ENCODE measurements around the gene PKD1L1. TPM values are rescaled to one million over a fixed set of nuclear protein-coding genes. Genes with fewer than 3 reads are reported as not detected.

PKD1L1 gene
- total RNA-seq, 1 experiment from 2014 or later: 0.17 TPM

DNA sequence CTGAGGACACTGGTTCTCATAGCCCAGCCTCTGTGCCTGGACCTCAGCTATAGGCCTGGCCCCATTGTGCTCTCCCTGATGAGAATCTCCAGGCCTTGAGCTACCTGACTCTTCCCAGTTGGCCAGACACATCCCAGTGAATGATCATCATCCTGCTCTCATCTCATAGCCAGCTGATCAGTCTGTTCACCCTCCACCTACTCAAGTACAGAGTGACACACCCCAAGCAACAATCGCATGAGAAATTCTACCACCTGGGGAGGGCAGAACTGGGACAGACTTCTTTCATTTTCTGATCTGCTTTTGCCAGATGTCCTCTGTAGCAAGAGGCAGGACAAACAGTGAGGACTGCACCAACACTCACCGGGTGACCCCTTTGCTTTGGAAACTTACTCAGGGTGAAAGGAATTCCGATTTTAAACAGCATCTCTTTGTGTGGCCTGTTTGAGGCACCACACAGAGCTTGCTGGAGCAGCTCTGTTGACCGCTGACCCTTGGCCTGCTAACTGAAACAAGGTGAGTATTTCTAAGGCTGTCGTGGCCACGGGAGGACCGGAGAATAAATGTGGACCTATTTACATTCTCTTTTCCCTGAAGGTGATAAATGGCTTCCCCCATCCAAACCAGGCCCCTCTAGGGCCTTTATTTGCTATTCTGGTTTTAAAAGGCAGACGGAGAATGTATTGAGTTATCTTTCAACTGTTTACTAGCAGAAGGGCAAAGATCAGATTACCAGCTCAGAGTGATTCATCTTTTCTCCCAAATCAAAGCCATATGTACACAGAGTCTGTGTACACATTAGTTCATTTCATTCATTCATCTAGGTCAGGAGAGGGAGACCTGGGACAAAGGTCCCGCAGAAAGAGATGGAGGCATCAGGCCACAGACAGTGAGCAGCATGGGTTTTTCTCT is 184.9 kb downstream of the PKD1L1 start:
- H3K27me3 Mint-ChIP-seq (ENCODE audit: low read depth): no peaks in the 10 kb centered on the region
- WGBS (ENCODE audit: extremely low coverage, insufficient read length, low lambda C conversion rate): no CpG with 5 or more reads among the region's 9 CpGs

More for the DNA sequence above, 184.9 kb downstream of the PKD1L1 start:
- Histone ChIP-seq H3T11ph (ENCODE audit: low read length) (no peak overlapping the region), H2BK5ac (ENCODE audit: insufficient read length, low read length) (no peak overlapping the region), H3K79me2 (ENCODE audit: insufficient read depth, low read length) (no peaks in the 10 kb centered on the region), H3K4me1 (ENCODE audit: insufficient read depth, low read length) (no peaks in the 10 kb centered on the region), H4K91ac (ENCODE audit: insufficient read length, low read depth, low read length) (no peak overlapping the region), H3K23ac (ENCODE audit: insufficient read length, low read depth, low read length) (no peak overlapping the region), H3K4me2 (ENCODE audit: insufficient read depth, insufficient read length, low read length) (no peak overlapping the region), H4K5ac (ENCODE audit: insufficient read length, low read depth, low read length) (no peak overlapping the region), H4K8ac (replicated peaks; ENCODE audit: insufficient read length, low read depth, low read length) (no peak overlapping the region), H2AFZ (ENCODE audit: low read length) (no peak overlapping the region), H3K4ac (ENCODE audit: low read depth, low read length) (no peak overlapping the region), H3K23me2 (ENCODE audit: insufficient read length, low read depth, low read length, poor library complexity, severe bottlenecking) (no peaks in the 10 kb centered on the region), H3K9me3 (ENCODE audit: control insufficient read depth, low read depth, low read length) (no peaks in the 10 kb centered on the region), H3K18ac (ENCODE audit: insufficient read length, low read depth, low read length) (no peak overlapping the region), H2BK120ac (ENCODE audit: low read depth, low read length, poor library complexity, severe bottlenecking) (no peak overlapping the region), H2AK5ac (ENCODE audit: insufficient read length, low read length) (no peak overlapping the region), H2BK12ac (ENCODE audit: insufficient read length, low read depth, low read length) (no peak overlapping the region), H3K9ac (ENCODE audit: extremely low read depth, insufficient read length, low read length) (no peak overlapping the region), H3K56ac (ENCODE audit: insufficient read length, low read depth, low read length) (no peak overlapping the region), H2BK15ac (ENCODE audit: low read depth, low read length) (no peak overlapping the region), H3K79me1 (ENCODE audit: insufficient read depth, low read depth, low read length, poor library complexity, severe bottlenecking) (no peaks in the 10 kb centered on the region), H4K20me1 (ENCODE audit: control insufficient read depth, insufficient read depth, insufficient read length) (no peaks in the 10 kb centered on the region), H3K27me3 (ENCODE audit: insufficient read depth, low read length) (no peaks in the 10 kb centered on the region), H3K27ac (ENCODE audit: insufficient read length, low read depth, low read length) (no peak overlapping the region), H2BK20ac (ENCODE audit: low read depth, low read length, poor library complexity, severe bottlenecking) (no peak overlapping the region), H3K14ac (ENCODE audit: insufficient read depth, low read length) (no peak overlapping the region)
- no peaks in the 10 kb centered on the region for H3K9me3 Mint-ChIP-seq
- H3K27ac Mint-ChIP-seq: no peak overlapping the region; a peak in 1 of 7 replicates
- no peak overlapping the region for H3K4me3 Mint-ChIP-seq
- DNase-seq: no peak
- no peaks in the 10 kb centered on the region for H3K36me3 Mint-ChIP-seq (ENCODE audit: insufficient read depth in 1 of 3, low read depth in 3 of 3)
- TF ChIP-seq, protein P1, sequence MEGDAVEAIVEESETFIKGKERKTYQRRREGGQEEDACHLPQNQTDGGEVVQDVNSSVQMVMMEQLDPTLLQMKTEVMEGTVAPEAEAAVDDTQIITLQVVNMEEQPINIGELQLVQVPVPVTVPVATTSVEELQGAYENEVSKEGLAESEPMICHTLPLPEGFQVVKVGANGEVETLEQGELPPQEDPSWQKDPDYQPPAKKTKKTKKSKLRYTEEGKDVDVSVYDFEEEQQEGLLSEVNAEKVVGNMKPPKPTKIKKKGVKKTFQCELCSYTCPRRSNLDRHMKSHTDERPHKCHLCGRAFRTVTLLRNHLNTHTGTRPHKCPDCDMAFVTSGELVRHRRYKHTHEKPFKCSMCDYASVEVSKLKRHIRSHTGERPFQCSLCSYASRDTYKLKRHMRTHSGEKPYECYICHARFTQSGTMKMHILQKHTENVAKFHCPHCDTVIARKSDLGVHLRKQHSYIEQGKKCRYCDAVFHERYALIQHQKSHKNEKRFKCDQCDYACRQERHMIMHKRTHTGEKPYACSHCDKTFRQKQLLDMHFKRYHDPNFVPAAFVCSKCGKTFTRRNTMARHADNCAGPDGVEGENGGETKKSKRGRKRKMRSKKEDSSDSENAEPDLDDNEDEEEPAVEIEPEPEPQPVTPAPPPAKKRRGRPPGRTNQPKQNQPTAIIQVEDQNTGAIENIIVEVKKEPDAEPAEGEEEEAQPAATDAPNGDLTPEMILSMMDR (conservative IDR thresholded peaks at IDR 0.05): no peak
- H3K4me1 Mint-ChIP-seq: peaks cover 7 to 11% of the 10 kb centered on the region in 2 experiments
